Osteoblast (primary cell): ENCODE data around the gene R3HDM4. TPM values are rescaled to one million over a fixed set of nuclear protein-coding genes. Genes with fewer than 3 reads are reported as not detected.

Experiments
- DNase-seq: peaks from one replicate; pipeline ENCODE4 v3.0.0; 2011; ENCODE audit warnings: low spot score, mixed read lengths; ENCODE audit not compliant: insufficient read length; ENCODE audit errors: missing footprints
- H2AFZ ChIP-seq: 2 replicates; pipeline ENCODE4 v1.6.0; 2011; ENCODE audit warnings: mild to moderate bottlenecking, low read length
- H3K27ac ChIP-seq: 2 replicates; pipeline ENCODE4 v1.5.1; 2011; ENCODE audit warnings: mild to moderate bottlenecking, low read depth, low read length, moderate library complexity
- H3K27me3 ChIP-seq: 2 replicates; pipeline ENCODE4 v1.6.0; 2012; ENCODE audit warnings: mild to moderate bottlenecking, control low read depth, inconsistent platforms, low read length, moderate library complexity; ENCODE audit not compliant: insufficient read depth
- H3K36me3 ChIP-seq: 2 replicates; pipeline ENCODE4 v1.5.1; 2011; ENCODE audit warnings: mild to moderate bottlenecking, low read length, control low read depth, moderate library complexity; ENCODE audit not compliant: insufficient read depth
- H3K4me1 ChIP-seq: 2 replicates; pipeline ENCODE4 v1.5.1; 2011; ENCODE audit warnings: mild to moderate bottlenecking, low read length, control low read depth, moderate library complexity; ENCODE audit not compliant: insufficient read depth
- H3K4me2 ChIP-seq: 2 replicates; pipeline ENCODE4 v1.6.0; 2011; ENCODE audit warnings: mild to moderate bottlenecking, low read length; ENCODE audit not compliant: insufficient read depth
- H3K4me3 ChIP-seq: fragments of 200-600 bp; sonication (generic); 3 replicates; pipeline ENCODE4 v1.5.1; 2012; ENCODE audit warnings: mild to moderate bottlenecking, low read length, inconsistent platforms; ENCODE audit not compliant: insufficient read depth
- H3K79me2 ChIP-seq: 2 replicates; pipeline ENCODE4 v1.6.0; 2012; ENCODE audit warnings: mild to moderate bottlenecking, low read length, control low read depth, inconsistent platforms; ENCODE audit not compliant: insufficient read depth
- H3K9me3 ChIP-seq: 2 replicates; pipeline ENCODE4 v1.5.1; 2011; ENCODE audit warnings: low read depth, low read length, control low read depth
- H4K20me1 ChIP-seq: 2 replicates; pipeline ENCODE4 v1.6.0; 2012; ENCODE audit warnings: mild to moderate bottlenecking, low read length, control low read depth; ENCODE audit not compliant: insufficient read depth
- CTCF ChIP-seq: IDR thresholded peaks from 2 replicates; pipeline ENCODE4 v1.5.1; 2011; ENCODE audit warnings: mild to moderate bottlenecking, low read depth, low read length, moderate library complexity; ENCODE audit errors: extremely low read depth
- total RNA-seq: library from RNA; depleted of rRNA; stranded (reverse); fragments of >200 nt; gene quantifications from 2 replicates; pipeline ENCODE4 v1.2.3, GENCODE V29; 2012

Gene R3HDM4
- total RNA-seq, 1 donor: 31.1 TPM

- no peak for DNase-seq
- peaks cover 2% of the 10 kb centered on the region for H3K36me3 ChIP-seq
- H3K27ac ChIP-seq: no peak overlapping the region
- peaks cover 12% of the 10 kb centered on the region for H3K4me1 ChIP-seq
- no peak overlapping the region for H2AFZ ChIP-seq
- H3K79me2 ChIP-seq: peaks cover 55% of the 10 kb centered on the region
- H3K4me2 ChIP-seq: no peak overlapping the region
- no peak overlapping the region for H3K4me3 ChIP-seq
- peaks cover 30% of the 10 kb centered on the region for H4K20me1 ChIP-seq
- H3K27me3 ChIP-seq: no peaks in the 10 kb centered on the region
- H3K9me3 ChIP-seq: no peaks in the 10 kb centered on the region
- TF ChIP-seq CTCF: no peak
Observed at GRCh38 chr19:939439-939838, 26.4 kb upstream of the R3HDM4 start.

GRCh38 chr19:938233-938923 lies 25.4 kb upstream of the R3HDM4 start:
- Histone ChIP-seq H3K4me1 (peaks cover 20% of the 10 kb centered on the region), H3K27ac (no peak overlapping the region), H3K27me3 (no peaks in the 10 kb centered on the region), H3K4me3 (no peak overlapping the region), H4K20me1 (peaks cover 27% of the 10 kb centered on the region), H3K9me3 (no peaks in the 10 kb centered on the region), H2AFZ (no peak overlapping the region), H3K4me2 (no peak overlapping the region), H3K79me2 (peaks cover 58% of the 10 kb centered on the region), H3K36me3 (peaks cover 2% of the 10 kb centered on the region)
- DNase-seq: no peak
- no peak for TF ChIP-seq CTCF

GRCh38 chr19:937259-937694 lies 24.3 kb upstream of the R3HDM4 start:
- no peak overlapping the region for H3K27ac ChIP-seq
- H3K27me3 ChIP-seq: no peaks in the 10 kb centered on the region
- no peak for DNase-seq
- H4K20me1 ChIP-seq: peaks cover 27% of the 10 kb centered on the region
- no peaks in the 10 kb centered on the region for H3K9me3 ChIP-seq
- H3K4me3 ChIP-seq: no peak overlapping the region
- no peak overlapping the region for H2AFZ ChIP-seq
- TF ChIP-seq CTCF: no peak
- H3K4me1 ChIP-seq: peaks cover 28% of the 10 kb centered on the region
- H3K79me2 ChIP-seq: peaks cover 57% of the 10 kb centered on the region
- no peak overlapping the region for H3K4me2 ChIP-seq
- peaks cover 2% of the 10 kb centered on the region for H3K36me3 ChIP-seq

GRCh38 chr19:936175-936546 lies 23.1 kb upstream of the R3HDM4 start:
- H3K4me1 ChIP-seq: peaks cover 24% of the 10 kb centered on the region
- no peak overlapping the region for H3K27ac ChIP-seq
- no peak overlapping the region for H3K4me2 ChIP-seq
- no peak for TF ChIP-seq CTCF
- H3K4me3 ChIP-seq: no peak overlapping the region
- H3K36me3 ChIP-seq: peaks cover 2% of the 10 kb centered on the region
- H3K79me2 ChIP-seq: peaks cover 46% of the 10 kb centered on the region
- H3K9me3 ChIP-seq: no peaks in the 10 kb centered on the region
- H4K20me1 ChIP-seq: peaks cover 18% of the 10 kb centered on the region
- no peak for DNase-seq
- no peak overlapping the region for H2AFZ ChIP-seq
- H3K27me3 ChIP-seq: no peaks in the 10 kb centered on the region
